Thyroid gland (tissue), 4 donors: ENCODE results near the gene CNN3.

Experiments used
- CTCF ChIP-seq, 6 experiments: fragments of 200-600 bp in 3 of 6; fragments of 450-650 bp in 3 of 6; sonication (generic) in 3 of 6; IDR thresholded peaks; one replicate each; pipeline ENCODE4 v1.5.1; 2016 to 2019; ENCODE audit warnings: antibody characterized with exemption in 6 of 6, mild to moderate bottlenecking in 2 of 6, inconsistent platforms in 1 of 6, moderate library complexity in 1 of 6
- POLR2A ChIP-seq, 2 donors: fragments of 450-650 bp; IDR thresholded peaks; one replicate each; pipeline ENCODE4 v1.6.1; 2017; ENCODE audit warnings: antibody characterized with exemption in 2 of 2, mild to moderate bottlenecking in 2 of 2, moderate library complexity in 1 of 2

- TF ChIP-seq CTCF (IDR thresholded peaks at IDR 0.05) (no peak), POLR2A (IDR thresholded peaks at IDR 0.05) (no peak)
These were observed 43.9 kb upstream of the CNN3 start for GRCh38 chr1:94970783-94971182.
